D341Med (cell line): ENCODE data around the gene KCNT1.

Experiments
- DNase-seq: peaks from one replicate; pipeline ENCODE4 v3.0.0; 2012; ENCODE audit warnings: low spot score

KCNT1 gene

DNA sequence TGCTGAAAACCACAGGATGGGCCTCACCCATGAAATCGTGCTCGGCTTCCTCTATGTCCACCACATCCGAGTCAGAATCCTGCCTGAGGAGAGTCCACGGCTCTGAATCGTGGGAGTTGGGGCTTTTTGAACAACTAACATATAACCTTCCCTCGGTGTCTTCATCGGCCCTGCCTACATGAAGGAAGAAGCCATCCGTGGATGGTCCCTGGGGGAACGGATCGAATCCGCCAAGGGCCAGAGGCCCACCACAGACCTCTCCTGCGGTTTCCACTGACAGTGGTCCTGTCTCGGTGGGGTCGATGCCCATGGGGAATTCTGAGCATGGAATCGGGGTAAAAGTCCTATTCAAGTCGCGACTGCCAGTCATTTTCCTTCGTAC lies 120.4 kb downstream of the KCNT1 start:
- no peak for DNase-seq

DNA sequence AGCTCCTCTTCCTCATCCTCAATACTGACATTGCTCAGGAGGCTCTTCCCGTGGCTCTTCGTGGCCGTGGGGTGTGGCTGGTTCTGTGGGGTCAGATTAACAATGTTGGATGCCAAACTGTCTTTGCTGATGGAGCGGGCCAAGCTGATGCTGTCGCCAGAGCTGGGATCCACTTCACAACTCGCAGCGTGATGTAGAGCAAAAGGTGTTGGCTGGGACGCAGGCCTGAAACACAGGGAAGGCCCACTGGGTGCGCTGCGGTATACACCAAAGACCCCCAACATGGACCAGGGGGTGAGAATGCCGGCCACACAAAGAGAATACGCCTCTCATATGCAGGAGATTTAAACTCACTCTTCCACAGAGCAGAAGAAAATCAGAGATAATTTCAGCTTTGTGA lies 121.1 kb downstream of the KCNT1 start:
- DNase-seq: no peak

DNA sequence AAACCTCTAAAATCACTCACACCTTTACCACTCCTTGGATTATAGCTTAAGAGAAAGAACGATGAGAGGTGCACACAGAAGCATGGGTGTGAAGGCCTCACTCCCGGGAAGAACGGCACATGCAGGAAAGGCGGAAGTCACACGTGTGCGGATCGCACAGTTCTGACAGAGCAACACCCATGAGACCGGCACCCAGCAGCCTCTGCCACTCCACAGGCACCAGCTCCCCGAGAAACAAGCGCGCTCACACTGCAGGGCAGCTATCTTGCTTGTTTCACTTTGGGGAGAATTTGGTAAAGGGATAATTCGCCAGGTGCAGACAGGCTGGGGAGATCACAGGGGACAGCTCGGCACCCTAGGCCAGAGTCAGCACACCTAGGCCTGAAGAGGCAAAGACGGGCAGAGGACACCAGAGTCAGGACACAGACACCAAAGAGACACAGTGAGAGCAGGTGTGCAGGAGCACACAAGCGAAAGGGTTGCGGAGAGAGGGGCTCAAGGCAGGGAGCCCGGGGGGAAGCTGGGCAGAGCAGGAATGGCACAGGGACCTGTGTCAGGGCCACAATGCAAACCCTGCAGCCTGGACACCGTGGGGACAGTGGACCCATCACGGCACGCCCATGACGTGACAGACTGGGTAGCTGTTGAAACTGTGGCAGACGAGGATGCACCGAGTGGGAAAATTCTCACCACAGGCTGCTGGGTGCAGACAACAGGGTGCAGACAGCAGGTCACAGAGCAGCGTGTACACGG lies 123.6 kb downstream of the KCNT1 start:
- DNase-seq: no peak

DNA sequence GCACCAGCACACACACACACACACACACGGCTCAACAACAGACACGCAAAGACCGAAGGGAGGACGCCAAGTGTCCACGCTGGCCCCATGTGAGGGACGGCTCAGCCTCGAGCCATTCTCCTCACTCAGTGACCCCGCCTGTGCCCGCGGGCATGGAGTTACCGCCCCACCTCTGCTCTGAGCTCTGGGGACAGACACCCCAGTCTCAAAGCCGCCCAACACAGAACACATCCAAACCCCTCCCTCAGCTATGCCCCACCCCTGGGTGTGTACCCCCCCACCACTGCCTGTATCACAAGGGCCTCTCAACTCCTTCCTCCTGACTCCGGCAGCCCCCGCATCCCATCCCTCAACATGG lies 124.2 kb downstream of the KCNT1 start:
- no peak for DNase-seq

DNA sequence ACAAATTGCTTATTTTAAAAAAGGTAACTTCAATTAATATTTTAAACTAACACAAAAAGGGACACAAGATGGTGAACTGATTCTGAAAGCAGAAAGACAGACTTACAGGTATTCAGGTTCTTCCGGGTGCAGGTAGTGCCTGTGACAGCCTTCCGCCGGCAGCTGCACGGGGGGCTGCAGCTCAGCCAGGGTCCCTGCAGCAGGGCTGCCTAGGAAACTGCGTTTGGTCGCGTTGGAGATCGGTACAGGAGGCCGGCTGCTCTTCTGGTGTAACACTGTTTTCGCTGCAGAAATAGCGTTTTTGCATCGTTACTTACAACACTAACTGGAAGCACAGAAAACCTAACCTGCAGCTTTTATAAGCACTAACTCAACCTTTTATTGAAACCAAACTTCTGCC lies 125.3 kb downstream of the KCNT1 start:
- no peak for DNase-seq

DNA sequence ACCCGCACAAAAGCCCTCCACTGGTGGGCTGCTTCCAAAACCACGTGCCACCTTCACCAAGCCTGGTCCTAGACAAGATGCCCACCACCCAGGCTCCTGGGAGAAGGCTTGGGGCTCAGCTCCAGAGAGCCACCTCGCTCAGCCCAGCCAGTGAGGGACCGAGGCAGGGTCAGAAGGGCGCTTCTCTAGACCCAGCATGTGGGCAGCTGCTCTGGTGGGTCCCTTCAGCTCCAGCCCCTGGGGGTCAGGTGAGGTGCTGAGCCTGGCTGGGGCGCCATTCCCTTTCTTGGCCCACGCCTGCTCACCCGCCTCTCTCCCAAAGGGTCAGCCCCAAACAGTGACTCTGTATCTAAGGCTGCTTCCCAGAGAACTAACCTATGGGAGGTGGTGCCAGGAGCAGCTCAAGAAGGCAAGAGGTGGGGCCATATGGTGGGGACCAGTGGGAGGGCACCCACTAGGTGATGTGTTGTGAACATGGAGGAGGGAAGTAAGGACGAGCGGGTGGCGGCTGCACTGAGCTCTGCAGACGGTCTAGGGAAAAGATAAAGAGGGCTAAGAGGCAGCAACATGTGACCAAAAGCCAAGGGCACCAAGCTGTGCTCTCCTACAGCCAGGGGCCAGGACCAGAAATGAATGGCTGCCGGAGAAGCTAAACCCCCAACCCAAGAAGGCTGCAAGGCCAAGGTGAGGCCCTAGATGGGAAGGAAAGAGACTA lies 126.0 kb downstream of the KCNT1 start:
- no peak for DNase-seq

DNA sequence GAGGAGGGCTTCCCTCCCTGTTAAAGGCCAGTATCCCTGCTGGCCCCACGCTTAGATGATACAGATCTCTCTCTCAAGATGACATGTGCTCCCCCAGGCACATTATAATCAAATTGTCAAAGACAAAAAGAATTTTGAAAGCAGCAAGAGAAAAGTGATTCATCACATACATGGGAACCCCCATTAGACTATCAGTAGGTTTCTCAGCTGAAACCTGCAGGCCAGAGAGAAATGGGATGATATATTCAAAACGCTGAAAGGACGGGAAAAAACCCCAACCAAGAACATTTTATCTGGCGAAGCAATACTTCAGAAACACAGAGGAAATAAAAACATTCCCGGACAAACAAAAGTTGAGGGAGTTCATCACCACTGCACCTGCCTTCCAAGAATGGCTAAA lies 126.7 kb downstream of the KCNT1 start:
- no peak for DNase-seq

DNA sequence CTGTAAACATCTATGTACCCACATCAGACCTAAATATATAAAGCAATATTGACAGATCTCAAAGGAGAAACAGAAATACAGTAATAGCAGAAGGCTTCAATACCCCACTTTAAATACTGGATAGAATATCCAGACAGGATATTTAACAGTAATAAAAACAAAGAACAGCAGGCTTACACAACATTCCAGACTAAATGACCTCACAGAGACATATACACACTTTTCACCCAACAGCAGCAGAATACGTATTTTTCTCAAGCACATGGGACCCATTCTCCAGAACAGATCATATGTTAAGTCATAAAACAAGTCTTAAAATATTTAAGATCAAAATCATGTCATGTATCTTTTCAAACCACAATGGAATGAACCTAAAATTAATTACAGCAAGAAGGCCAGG lies 128.5 kb downstream of the KCNT1 start:
- DNase-seq: no peak

DNA sequence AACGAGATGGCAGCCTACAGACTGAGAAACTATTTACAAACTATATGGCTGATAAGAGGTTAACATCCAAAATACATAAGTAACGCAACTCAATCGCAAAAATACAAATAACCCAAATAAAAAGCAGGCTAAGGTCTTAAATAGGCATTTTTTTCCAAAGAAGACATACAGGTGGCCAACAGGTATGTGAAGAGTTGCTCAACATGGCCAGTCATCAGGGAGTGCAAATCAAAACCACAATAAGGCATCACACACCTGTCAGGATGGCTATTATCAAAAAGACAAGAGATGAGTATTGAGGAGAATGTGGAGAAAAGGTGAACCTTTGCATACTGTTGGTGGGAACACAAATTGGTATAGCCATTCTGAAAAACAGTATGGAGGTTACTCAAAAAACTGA lies 131.9 kb downstream of the KCNT1 start:
- no peak for DNase-seq

DNA sequence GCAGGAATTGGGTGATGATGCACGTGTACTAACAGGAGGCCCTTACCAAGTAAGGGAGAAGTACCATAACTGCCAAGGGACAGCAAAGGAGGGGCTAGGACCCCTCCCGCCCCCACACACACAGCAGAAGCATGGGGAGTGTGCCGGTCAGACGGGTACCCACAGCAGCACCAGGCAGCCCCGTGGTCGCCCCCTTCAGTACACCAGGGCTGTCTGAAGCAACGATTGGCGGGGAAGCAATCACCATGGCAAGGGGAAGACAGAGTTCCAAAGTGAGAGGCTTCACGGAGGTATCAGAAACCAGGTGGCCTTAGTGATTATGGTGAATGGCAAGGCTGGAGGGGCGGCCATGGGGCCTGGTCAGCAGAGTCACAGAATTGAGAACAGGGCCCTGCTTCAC lies 133.1 kb downstream of the KCNT1 start:
- DNase-seq: no peak

DNA sequence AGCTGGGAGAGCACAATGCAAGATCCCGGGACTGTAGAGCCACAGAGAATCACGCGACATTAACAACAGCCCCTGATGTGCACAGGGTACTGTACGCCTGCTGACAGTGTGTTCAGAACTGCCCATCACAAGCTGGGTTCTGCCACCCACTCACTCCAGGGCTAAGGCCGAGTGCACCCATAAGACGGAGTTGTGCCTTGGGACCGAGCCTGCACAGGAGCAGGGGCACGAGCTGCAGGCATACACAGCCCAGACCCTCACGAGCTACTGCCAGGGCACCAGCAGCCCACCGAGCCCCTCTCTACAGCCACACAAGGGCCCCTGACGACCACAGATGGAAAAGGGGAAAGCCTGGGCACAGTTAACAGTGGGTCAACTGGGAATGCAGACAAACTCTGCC lies 137.5 kb downstream of the KCNT1 start:
- DNase-seq: no peak

DNA sequence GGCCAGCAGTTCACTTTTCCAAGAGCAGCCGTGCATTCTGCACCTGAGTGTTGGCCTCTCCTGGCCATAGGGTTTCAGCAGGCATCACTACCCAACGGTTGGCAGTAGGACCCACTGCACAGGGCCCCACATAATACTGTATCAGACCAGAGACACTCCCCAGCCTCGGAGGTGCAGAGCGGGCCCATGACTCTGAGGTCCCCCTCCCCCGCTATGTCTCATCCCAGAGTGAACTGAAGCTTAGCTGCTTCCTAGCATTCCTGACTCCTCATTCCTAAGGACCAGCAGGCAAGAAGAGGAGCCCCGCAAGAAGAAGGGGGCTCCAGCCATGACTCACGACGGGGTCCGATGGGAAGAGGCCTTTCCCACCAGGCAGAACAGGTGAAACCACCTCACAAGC lies 138.1 kb downstream of the KCNT1 start:
- no peak for DNase-seq

DNA sequence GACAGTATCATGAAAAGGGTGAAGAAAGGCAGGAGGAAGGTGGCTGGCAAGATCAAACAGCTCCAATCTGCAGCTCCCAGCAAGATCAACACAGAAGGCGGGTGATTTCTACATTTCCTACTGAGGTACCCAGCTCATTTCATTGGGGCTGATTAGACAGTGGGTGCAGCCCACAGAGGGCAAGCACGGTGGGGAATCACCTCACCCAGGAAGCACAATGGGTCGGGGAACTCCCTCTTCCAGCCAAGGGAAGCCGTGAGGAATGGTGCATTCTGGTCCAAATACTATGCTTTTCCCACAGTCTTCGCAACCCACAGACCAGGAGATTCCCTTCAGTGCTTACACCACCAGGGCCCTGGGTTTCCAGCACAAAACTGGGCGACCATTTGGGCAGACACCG lies 138.6 kb downstream of the KCNT1 start:
- no peak for DNase-seq
